ENCODE measurements around the gene TSPYL2. TPM values are rescaled to one million over a fixed set of nuclear protein-coding genes. Genes with fewer than 3 reads are reported as not detected.

Gene TSPYL2
- total and polyA plus RNA-seq, 2 of the 8 experiments (the other 6 are each of a cell fraction or from before 2014, with no cell fraction given) = 13.4 to 13.7 TPM

DNA sequence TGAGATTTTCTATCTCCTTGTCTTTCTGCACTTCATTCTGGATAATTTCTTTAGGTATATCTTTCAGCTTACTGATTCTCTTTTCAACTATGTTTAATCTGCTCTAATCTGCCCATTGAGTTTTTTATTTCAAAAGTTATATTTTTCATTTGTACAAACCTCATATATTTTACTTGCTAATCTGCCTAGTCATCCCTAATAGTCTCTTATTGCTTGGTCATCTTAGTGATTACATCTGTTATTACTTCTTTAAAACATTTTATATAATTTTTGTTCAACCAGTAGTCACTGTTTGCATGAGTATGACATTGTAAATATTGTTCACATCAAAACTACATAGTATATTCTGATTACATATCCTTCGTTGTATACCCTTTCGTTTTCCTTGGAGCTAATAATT lies 44.2 kb downstream of the TSPYL2 start (continued):
- TF ChIP-seq, protein P1, sequence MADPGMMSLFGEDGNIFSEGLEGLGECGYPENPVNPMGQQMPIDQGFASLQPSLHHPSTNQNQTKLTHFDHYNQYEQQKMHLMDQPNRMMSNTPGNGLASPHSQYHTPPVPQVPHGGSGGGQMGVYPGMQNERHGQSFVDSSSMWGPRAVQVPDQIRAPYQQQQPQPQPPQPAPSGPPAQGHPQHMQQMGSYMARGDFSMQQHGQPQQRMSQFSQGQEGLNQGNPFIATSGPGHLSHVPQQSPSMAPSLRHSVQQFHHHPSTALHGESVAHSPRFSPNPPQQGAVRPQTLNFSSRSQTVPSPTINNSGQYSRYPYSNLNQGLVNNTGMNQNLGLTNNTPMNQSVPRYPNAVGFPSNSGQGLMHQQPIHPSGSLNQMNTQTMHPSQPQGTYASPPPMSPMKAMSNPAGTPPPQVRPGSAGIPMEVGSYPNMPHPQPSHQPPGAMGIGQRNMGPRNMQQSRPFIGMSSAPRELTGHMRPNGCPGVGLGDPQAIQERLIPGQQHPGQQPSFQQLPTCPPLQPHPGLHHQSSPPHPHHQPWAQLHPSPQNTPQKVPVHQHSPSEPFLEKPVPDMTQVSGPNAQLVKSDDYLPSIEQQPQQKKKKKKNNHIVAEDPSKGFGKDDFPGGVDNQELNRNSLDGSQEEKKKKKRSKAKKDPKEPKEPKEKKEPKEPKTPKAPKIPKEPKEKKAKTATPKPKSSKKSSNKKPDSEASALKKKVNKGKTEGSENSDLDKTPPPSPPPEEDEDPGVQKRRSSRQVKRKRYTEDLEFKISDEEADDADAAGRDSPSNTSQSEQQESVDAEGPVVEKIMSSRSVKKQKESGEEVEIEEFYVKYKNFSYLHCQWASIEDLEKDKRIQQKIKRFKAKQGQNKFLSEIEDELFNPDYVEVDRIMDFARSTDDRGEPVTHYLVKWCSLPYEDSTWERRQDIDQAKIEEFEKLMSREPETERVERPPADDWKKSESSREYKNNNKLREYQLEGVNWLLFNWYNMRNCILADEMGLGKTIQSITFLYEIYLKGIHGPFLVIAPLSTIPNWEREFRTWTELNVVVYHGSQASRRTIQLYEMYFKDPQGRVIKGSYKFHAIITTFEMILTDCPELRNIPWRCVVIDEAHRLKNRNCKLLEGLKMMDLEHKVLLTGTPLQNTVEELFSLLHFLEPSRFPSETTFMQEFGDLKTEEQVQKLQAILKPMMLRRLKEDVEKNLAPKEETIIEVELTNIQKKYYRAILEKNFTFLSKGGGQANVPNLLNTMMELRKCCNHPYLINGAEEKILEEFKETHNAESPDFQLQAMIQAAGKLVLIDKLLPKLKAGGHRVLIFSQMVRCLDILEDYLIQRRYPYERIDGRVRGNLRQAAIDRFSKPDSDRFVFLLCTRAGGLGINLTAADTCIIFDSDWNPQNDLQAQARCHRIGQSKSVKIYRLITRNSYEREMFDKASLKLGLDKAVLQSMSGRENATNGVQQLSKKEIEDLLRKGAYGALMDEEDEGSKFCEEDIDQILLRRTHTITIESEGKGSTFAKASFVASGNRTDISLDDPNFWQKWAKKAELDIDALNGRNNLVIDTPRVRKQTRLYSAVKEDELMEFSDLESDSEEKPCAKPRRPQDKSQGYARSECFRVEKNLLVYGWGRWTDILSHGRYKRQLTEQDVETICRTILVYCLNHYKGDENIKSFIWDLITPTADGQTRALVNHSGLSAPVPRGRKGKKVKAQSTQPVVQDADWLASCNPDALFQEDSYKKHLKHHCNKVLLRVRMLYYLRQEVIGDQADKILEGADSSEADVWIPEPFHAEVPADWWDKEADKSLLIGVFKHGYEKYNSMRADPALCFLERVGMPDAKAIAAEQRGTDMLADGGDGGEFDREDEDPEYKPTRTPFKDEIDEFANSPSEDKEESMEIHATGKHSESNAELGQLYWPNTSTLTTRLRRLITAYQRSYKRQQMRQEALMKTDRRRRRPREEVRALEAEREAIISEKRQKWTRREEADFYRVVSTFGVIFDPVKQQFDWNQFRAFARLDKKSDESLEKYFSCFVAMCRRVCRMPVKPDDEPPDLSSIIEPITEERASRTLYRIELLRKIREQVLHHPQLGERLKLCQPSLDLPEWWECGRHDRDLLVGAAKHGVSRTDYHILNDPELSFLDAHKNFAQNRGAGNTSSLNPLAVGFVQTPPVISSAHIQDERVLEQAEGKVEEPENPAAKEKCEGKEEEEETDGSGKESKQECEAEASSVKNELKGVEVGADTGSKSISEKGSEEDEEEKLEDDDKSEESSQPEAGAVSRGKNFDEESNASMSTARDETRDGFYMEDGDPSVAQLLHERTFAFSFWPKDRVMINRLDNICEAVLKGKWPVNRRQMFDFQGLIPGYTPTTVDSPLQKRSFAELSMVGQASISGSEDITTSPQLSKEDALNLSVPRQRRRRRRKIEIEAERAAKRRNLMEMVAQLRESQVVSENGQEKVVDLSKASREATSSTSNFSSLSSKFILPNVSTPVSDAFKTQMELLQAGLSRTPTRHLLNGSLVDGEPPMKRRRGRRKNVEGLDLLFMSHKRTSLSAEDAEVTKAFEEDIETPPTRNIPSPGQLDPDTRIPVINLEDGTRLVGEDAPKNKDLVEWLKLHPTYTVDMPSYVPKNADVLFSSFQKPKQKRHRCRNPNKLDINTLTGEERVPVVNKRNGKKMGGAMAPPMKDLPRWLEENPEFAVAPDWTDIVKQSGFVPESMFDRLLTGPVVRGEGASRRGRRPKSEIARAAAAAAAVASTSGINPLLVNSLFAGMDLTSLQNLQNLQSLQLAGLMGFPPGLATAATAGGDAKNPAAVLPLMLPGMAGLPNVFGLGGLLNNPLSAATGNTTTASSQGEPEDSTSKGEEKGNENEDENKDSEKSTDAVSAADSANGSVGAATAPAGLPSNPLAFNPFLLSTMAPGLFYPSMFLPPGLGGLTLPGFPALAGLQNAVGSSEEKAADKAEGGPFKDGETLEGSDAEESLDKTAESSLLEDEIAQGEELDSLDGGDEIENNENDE (IDR thresholded peaks at IDR 0.05; ENCODE audit: insufficient replicate concordance, low read length) = no peak
- no peak for TF ChIP-seq CREB1 (IDR thresholded peaks at IDR 0.05)
